GM12801 (cell line): Measurements from ENCODE around the gene PODXL2.

Experiments used
- CTCF ChIP-seq: IDR thresholded peaks from one replicate; pipeline ENCODE4 v1.5.1; 2011; ENCODE audit warnings: control low read depth; ENCODE audit not compliant: insufficient read length; ENCODE audit errors: extremely low read depth

Gene PODXL2

DNA sequence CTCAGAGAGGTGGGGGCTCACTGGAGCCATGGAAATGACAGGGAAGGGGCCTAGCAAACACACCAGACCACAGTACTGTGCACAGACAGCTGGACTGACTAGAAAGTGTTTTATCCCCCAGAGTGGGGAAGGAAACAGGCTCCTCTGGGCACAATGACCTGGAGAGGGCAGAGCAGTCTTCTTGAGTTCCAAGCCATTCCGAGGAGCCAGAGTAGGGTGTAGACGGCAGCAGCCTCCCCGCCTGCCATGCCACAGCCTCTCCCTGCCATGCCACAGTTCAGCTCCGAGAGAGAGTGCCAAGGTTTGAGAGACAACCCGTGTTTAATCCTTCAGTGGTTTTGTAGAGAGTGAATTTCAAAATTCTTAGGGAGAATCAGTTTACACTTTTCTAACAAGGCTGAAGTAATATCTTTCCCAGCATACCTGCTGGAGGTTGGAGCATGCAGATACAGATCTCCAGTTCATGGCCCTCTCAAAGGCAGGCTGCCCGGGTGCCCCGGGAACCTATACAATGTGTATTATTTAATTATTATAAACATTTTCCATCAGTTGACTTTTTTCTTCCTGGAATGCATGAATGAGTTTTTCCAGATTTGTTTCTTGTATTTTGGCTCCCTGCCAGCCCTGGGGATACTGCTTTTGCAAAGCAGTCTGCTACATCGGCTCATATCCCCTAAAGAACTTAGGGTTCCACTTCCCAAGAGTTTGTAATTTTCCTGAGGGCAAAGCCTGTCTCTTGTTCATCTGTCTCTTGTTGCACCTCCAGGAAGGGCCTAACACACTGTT is 3.2 kb downstream of the PODXL2 start:
- no peak for TF ChIP-seq CTCF

- TF ChIP-seq CTCF = no peak
These were observed 5.7 kb downstream of the PODXL2 start for GRCh38 chr3:127634653-127635052.

- TF ChIP-seq CTCF = no peak
These were observed 8.6 kb downstream of the PODXL2 start for GRCh38 chr3:127637546-127637945.

DNA sequence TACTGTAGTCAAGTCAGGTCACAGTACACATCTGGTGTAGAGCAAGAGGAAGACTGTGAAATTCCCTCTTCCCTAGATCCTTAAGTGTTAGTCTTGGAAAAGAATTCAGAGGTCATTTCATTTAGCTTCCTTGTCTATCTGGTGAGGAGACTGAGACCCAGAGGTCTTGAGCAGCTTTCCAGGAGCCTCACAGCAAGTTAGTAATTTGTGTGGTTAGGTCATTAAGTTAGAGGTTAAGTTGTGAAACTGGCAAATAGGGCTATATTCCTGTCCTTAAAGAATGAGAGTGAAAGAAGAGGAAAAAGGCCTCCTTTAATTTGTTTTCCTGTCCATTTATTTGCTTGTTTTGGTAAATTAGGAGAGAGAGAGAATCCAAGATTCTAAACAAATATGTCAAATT is 9.0 kb downstream of the PODXL2 start:
- no peak for TF ChIP-seq CTCF

DNA sequence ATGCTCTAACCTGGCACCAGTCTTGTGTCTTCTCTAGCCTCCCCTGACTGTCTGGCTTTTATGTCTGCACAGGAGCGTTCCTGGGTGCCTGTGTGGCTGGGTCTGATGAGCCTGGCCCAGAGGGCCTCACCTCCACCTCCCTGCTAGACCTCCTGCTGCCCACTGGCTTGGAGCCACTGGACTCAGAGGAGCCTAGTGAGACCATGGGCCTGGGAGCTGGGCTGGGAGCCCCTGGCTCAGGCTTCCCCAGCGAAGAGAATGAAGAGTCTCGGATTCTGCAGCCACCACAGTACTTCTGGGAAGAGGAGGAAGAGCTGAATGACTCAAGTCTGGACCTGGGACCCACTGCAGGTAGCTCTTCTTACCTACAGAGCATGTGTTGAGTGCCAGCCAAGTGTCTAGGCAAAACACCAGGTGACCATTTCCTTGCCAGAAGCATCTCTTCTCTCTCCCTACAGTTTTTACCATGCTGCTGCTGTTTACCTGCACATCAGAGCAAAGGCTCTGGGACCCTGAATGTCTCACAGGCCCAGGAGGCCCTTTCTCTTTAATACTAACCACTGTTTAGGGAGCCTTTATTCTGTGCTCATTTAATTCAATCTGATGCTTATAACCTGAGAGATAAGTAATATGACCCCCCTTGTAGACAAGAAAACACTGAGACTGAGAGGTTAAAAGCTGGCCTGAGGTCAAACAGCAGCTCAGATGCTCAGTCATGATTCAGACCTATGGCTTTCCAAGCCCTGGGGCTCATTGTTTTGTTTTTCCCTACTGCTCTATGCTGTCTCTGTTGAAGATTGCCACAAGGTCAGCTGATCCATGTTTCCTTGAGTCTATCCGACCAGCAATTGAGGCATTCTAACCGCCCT is 10.4 kb downstream of the PODXL2 start:
- no peak for TF ChIP-seq CTCF

GRCh38 chr3:127640042-127640355 is 11.0 kb downstream of the PODXL2 start:
- TF ChIP-seq CTCF = no peak

GRCh38 chr3:127644641-127645370 is 15.8 kb downstream of the PODXL2 start:
- TF ChIP-seq CTCF = no peak
